Upper lobe of right lung (tissue), 1 donor: Measurements from ENCODE around the gene SCUBE2. TPM values are rescaled to one million over a fixed set of nuclear protein-coding genes. Genes with fewer than 3 reads are reported as not detected.

Experiments used
- ATAC-seq: fragments of 200-7000 bp; cut with Tn5 transposase; one replicate; pipeline ENCODE4 v1.9.1; 2020; ENCODE audit warnings: mild to moderate bottlenecking, moderate library complexity
- DNase-seq: peaks from one replicate; pipeline ENCODE4 v3.0.0-alpha.2; 2020
- H3K27ac ChIP-seq: fragments of 200-600 bp; one replicate; pipeline ENCODE4 v1.8.0; 2022
- H3K27me3 ChIP-seq: fragments of 200-600 bp; one replicate; pipeline ENCODE4 v1.8.0; 2022; ENCODE audit warnings: mild to moderate bottlenecking
- H3K36me3 ChIP-seq: fragments of 200-600 bp; one replicate; pipeline ENCODE4 v1.8.0; 2022
- H3K4me1 ChIP-seq: fragments of 200-600 bp; one replicate; pipeline ENCODE4 v1.8.0; 2022
- H3K4me3 ChIP-seq: fragments of 200-600 bp; one replicate; pipeline ENCODE4 v1.8.0; 2022; ENCODE audit warnings: mild to moderate bottlenecking
- H3K9me3 ChIP-seq: fragments of 200-600 bp; one replicate; pipeline ENCODE4 v1.8.0; 2022
- intact Hi-C: fragments of 100-400 bp; cut with DNase I; formaldehyde crosslinking; loops from one replicate; pipeline ENCODE4 v1.11.0; 2022
- total RNA-seq: library from RNA; stranded (reverse); fragmentation: NEBNext Ultra II Directional; extraction: Animal tissue kit (Norgen Biotek cat#: 25700); gene quantifications from one replicate; pipeline ENCODE4 v1.2.1, GENCODE V29; 2021
- TF ChIP-seq, protein P1 (sequence below): fragments of 200-600 bp; IDR thresholded peaks from one replicate; pipeline ENCODE4 v1.8.0; 2022; ENCODE audit warnings: antibody characterized with exemption
- donor health status: DM: no; HTN: yes; CAD: no; lungs with severe emphysema.

The SCUBE2 gene
- total RNA-seq, 1 donor from 2014 or later, result 9.9 TPM

DNA sequence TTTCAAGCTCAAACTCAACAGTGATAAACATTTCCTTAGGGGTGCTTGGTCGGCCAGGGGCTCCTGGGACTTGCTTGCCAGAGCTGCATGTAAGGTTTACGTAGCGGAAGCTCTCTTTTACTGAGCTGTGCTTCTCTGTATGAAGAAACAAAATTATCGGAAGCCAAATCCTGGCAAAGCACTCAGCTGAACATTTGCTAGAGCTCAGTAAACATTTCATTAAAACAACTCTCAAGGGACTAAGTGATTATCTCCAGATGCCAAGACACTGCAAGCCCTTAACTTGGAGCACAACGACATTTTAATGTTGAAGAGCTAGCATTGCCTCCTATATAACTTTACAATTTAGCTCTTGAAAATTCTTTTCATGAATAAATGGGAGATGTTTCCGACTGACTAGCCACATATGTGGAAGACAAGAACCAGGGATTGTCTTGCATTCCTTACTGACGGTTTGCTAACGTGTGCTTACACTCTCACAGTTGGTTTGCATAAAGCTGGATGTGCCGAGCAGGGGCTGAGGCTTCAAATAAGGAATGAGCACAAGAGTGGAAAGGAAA, 43.4 kb downstream of the SCUBE2 start:
- no peaks in the 10 kb centered on the region for H3K36me3 ChIP-seq
- ATAC-seq (peak; percentile 50), DNase-seq (no peak)
- no peaks in the 10 kb centered on the region for H3K27me3 ChIP-seq
- H3K4me1 ChIP-seq, result peaks cover 14% of the 10 kb centered on the region
- H3K27ac ChIP-seq, result peak overlapping the region; percentile 11
- intact Hi-C loops, result no loop called here
- TF ChIP-seq, protein P1, sequence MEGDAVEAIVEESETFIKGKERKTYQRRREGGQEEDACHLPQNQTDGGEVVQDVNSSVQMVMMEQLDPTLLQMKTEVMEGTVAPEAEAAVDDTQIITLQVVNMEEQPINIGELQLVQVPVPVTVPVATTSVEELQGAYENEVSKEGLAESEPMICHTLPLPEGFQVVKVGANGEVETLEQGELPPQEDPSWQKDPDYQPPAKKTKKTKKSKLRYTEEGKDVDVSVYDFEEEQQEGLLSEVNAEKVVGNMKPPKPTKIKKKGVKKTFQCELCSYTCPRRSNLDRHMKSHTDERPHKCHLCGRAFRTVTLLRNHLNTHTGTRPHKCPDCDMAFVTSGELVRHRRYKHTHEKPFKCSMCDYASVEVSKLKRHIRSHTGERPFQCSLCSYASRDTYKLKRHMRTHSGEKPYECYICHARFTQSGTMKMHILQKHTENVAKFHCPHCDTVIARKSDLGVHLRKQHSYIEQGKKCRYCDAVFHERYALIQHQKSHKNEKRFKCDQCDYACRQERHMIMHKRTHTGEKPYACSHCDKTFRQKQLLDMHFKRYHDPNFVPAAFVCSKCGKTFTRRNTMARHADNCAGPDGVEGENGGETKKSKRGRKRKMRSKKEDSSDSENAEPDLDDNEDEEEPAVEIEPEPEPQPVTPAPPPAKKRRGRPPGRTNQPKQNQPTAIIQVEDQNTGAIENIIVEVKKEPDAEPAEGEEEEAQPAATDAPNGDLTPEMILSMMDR, result no peak
- H3K4me3 ChIP-seq, result no peak overlapping the region
- H3K9me3 ChIP-seq, result no peaks in the 10 kb centered on the region

DNA sequence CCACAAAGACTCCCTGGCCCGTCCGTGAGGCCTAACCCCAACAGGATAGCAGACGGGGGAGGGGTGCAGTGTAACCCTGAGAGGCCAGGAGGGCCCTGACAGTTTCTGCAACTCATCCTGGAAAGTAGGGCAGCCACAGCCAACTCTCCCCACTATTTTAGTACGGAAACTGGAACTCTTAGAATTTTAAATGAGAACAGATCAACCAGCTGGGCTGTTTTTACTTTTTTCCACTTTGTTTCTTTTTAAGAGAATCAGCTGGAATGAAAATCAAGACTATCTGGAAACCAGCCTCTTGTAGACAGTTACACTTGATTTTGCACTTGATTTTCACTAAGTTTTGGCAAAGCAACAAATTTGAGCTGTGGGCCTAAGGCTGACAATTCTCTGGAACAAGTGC, 44.9 kb downstream of the SCUBE2 start:
- DNase-seq (no peak), ATAC-seq (no peak)
- Histone ChIP-seq H3K4me3 (no peak overlapping the region), H3K9me3 (no peaks in the 10 kb centered on the region), H3K36me3 (no peaks in the 10 kb centered on the region), H3K4me1 (peaks cover 14% of the 10 kb centered on the region), H3K27ac (peak overlapping the region; percentile 27), H3K27me3 (no peaks in the 10 kb centered on the region)
- intact Hi-C loops, result no loop called here
- TF ChIP-seq, protein P1, result no peak

DNA sequence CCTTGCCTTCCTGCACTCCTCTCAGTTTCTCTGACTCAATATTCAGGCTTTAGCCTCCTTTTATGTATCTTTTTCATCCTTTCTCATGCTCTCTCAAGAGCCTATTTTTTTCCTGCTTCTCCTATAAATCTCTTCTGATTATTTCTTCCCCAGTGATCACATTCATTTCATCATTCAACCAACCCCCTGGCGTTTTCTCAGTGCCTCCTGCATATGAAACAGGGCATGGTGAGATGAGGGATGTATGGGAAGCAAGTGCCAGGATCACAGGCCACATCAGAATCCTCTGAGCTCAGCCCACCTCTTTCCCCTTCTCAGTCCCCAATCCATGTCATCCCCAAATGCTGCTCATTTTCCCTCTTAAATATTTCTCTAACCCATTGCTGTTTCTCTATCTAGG, 48.9 kb downstream of the SCUBE2 start:
- Histone ChIP-seq H3K36me3 (no peaks in the 10 kb centered on the region), H3K4me1 (peaks cover 17% of the 10 kb centered on the region), H3K9me3 (no peaks in the 10 kb centered on the region), H3K4me3 (no peak overlapping the region), H3K27ac (no peak overlapping the region), H3K27me3 (no peaks in the 10 kb centered on the region)
- TF ChIP-seq, protein P1, result no peak
- ATAC-seq, result no peak
- intact Hi-C loops, result no loop called here
- no peak for DNase-seq

DNA sequence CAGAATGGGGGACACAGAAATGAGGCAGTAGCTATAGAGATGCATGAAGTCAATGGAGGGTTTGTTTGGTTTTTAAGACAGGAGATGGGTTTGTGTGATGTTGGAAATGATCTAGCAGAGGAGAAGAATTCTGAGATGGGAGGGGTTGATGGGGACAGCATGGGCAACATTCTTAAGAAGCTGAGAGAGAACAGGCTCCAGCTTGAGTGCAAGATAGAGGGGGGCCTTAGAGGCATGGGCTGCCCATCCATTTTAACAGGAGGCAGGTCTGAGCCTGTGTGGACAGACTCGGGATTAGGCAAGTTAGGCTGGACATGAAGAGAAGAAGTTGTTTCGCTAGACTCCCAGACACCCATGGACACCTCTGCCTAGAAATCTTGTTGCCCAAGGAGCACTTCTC, 49.7 kb downstream of the SCUBE2 start:
- ATAC-seq (no peak), DNase-seq (no peak)
- TF ChIP-seq, protein P1, result no peak
- H3K4me3 ChIP-seq, result no peak overlapping the region
- no peaks in the 10 kb centered on the region for H3K27me3 ChIP-seq
- no peaks in the 10 kb centered on the region for H3K9me3 ChIP-seq
- peaks cover 12% of the 10 kb centered on the region for H3K4me1 ChIP-seq
- intact Hi-C loops, result no loop called here
- no peaks in the 10 kb centered on the region for H3K36me3 ChIP-seq
- H3K27ac ChIP-seq, result no peak overlapping the region

DNA sequence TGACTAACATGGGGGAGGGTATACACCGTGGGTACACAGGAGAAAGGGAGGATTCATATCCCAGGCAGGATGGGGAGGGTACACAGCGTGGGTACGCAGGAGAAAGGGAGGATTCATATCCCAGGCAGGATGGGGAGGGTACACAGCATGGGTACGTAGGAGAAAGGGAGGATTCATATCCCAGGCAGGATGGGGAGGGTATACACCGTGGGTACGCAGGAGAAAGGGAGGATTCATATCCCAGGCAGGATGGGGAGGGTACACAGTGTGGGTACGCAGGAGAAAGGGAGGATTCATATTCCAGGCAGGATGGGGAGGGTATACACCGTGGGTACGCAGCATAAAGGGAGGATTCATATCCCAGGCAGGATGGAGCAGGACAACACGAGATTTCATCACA, 51.0 kb downstream of the SCUBE2 start:
- no peak overlapping the region for H3K27ac ChIP-seq
- H3K27me3 ChIP-seq, result no peaks in the 10 kb centered on the region
- DNase-seq (no peak), ATAC-seq (no peak)
- intact Hi-C loops, result no loop called here
- no peaks in the 10 kb centered on the region for H3K36me3 ChIP-seq
- H3K4me1 ChIP-seq, result peaks cover 8% of the 10 kb centered on the region
- TF ChIP-seq, protein P1, result no peak
- no peaks in the 10 kb centered on the region for H3K9me3 ChIP-seq
- H3K4me3 ChIP-seq, result no peak overlapping the region

DNA sequence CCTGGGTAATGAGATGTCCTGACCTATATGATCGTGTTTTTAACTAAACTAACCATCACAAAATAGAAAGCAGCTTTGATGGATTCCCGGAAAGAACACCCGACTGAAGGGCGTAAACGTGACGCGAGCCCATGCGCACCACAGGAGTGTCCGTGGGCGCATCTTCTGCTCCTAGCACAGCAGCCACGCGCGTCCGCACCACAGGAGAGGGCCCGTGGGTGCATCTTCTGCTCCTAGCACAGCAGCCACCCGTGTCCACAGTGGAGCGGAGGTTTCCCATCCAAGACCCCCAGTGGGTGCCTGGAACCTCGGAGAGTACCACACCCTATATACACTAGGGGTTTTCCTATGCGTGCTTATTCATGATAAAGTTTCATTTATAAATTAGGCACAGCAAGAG, 51.5 kb downstream of the SCUBE2 start:
- no peak for DNase-seq
- TF ChIP-seq, protein P1, result no peak

More for the DNA sequence above, 51.5 kb downstream of the SCUBE2 start:
- intact Hi-C loops, result no loop called here
- H3K27ac ChIP-seq, result no peak overlapping the region
- H3K4me1 ChIP-seq, result peaks cover 8% of the 10 kb centered on the region
- no peak for ATAC-seq
- no peaks in the 10 kb centered on the region for H3K27me3 ChIP-seq
- no peaks in the 10 kb centered on the region for H3K36me3 ChIP-seq
- no peak overlapping the region for H3K4me3 ChIP-seq
- H3K9me3 ChIP-seq, result no peaks in the 10 kb centered on the region
